Prostate gland (tissue), 2 donors: ENCODE measurements around the gene DNAH12.

Experiments used
- POLR2A ChIP-seq: fragments of 450-650 bp; IDR thresholded peaks from one replicate; pipeline ENCODE4 v1.6.1; 2016; ENCODE audit warnings: antibody characterized with exemption, mild to moderate bottlenecking
- TF ChIP-seq, protein P1 (sequence below), 4 experiments: fragments of 200-600 bp in 2 of 4; fragments of 450-650 bp in 2 of 4; sonication (generic) in 2 of 4; IDR thresholded peaks; 1 replicate in 3 of 4; 2 replicates in 1 of 4; pipeline ENCODE4 v1.5.1; 2016 to 2019; ENCODE audit warnings: antibody characterized with exemption in 4 of 4, mild to moderate bottlenecking in 2 of 4, moderate library complexity in 2 of 4

- TF ChIP-seq, protein P1, sequence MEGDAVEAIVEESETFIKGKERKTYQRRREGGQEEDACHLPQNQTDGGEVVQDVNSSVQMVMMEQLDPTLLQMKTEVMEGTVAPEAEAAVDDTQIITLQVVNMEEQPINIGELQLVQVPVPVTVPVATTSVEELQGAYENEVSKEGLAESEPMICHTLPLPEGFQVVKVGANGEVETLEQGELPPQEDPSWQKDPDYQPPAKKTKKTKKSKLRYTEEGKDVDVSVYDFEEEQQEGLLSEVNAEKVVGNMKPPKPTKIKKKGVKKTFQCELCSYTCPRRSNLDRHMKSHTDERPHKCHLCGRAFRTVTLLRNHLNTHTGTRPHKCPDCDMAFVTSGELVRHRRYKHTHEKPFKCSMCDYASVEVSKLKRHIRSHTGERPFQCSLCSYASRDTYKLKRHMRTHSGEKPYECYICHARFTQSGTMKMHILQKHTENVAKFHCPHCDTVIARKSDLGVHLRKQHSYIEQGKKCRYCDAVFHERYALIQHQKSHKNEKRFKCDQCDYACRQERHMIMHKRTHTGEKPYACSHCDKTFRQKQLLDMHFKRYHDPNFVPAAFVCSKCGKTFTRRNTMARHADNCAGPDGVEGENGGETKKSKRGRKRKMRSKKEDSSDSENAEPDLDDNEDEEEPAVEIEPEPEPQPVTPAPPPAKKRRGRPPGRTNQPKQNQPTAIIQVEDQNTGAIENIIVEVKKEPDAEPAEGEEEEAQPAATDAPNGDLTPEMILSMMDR (IDR thresholded peaks at IDR 0.05) = no peak
- TF ChIP-seq POLR2A = no peak
Measured at GRCh38 chr3:57556459-57557084, 12.4 kb upstream of the DNAH12 start.
